ENCODE measurements around the gene NUDT3. TPM values are rescaled to one million over a fixed set of nuclear protein-coding genes. Genes with fewer than 3 reads are reported as not detected.

Gene NUDT3
- total and polyA plus RNA-seq, 9 of the 15 experiments (the other 6 are each of a cell fraction or from before 2014, with no cell fraction given), result 5.4 to 81.2 (median 56.4) TPM

GRCh38 chr6:34305982-34306708 lies 86.3 kb downstream of the NUDT3 start (continued):
- TF ChIP-seq ZBTB26 (CRISPR knock-in tag; IDR thresholded peaks at IDR 0.05), result no peak
- no peak for TF ChIP-seq GMEB1 (CRISPR knock-in tag; IDR thresholded peaks at IDR 0.05)
- TF ChIP-seq TAF7 (tag; IDR thresholded peaks at IDR 0.05), result no peak
- TF ChIP-seq SMARCC2 (IDR thresholded peaks at IDR 0.05; ENCODE audit: low read depth), result peak; percentile 70; the same call in 1 of the 2 replicates
- TF ChIP-seq ZNF324 (CRISPR knock-in tag; IDR thresholded peaks at IDR 0.05), result no peak
- TF ChIP-seq NFIC (IDR thresholded peaks at IDR 0.05), result peak; percentile 87
- peak; percentile 76; the same call in 1 of the 2 replicates for TF ChIP-seq CC2D1A (IDR thresholded peaks at IDR 0.05)
- peak; percentile 94 for TF ChIP-seq CBFA2T2 (conservative IDR thresholded peaks at IDR 0.05)
- TF ChIP-seq TAF9B (IDR thresholded peaks at IDR 0.05; ENCODE audit: partially characterized antibody), result peak; percentile 29
- TF ChIP-seq FOXM1 (IDR thresholded peaks at IDR 0.05; ENCODE audit: low read depth), result peak; percentile 76
- no peak for TF ChIP-seq FOXM1 (CRISPR knock-in tag; IDR thresholded peaks at IDR 0.05; ENCODE audit: low read depth)
- TF ChIP-seq ZNF253 (CRISPR knock-in tag; conservative IDR thresholded peaks at IDR 0.05), result no peak
- TF ChIP-seq, protein P1, sequence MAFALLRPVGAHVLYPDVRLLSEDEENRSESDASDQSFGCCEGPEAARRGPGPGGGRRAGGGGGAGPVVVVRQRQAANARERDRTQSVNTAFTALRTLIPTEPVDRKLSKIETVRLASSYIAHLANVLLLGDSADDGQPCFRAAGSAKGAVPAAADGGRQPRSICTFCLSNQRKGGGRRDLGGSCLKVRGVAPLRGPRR (CRISPR knock-in tag; IDR thresholded peaks at IDR 0.05), result no peak
- TF ChIP-seq GTF2A2 (tag; IDR thresholded peaks at IDR 0.05), result no peak
- TF ChIP-seq TGIF2 (CRISPR knock-in tag; IDR thresholded peaks at IDR 0.05), result no peak
- no peak for TF ChIP-seq WHSC1 (IDR thresholded peaks at IDR 0.05; ENCODE audit: low read length)
- TF ChIP-seq POLR3G (IDR thresholded peaks at IDR 0.05; ENCODE audit: extremely low read depth, insufficient read length, insufficient replicate concordance), result no peak
- peak in 1 of 2 experiments; percentile 61; a peak in 2 of 4 replicates for TF ChIP-seq MNT (conservative IDR thresholded peaks at IDR 0.05)
- TF ChIP-seq NR2F6 (CRISPR knock-in tag; IDR thresholded peaks at IDR 0.05), result no peak
- TF ChIP-seq ZC3H8 (IDR thresholded peaks at IDR 0.05), result no peak
- TF ChIP-seq BCL6 (CRISPR knock-in tag; IDR thresholded peaks at IDR 0.05), result no peak
- TF ChIP-seq SMARCE1 (IDR thresholded peaks at IDR 0.05), result peak; percentile 77; the same call in 1 of the 2 replicates
- TF ChIP-seq SMARCA4 (IDR thresholded peaks at IDR 0.05), result peak; percentile 94
- no peak for TF ChIP-seq ASH1L (IDR thresholded peaks at IDR 0.05; ENCODE audit: borderline replicate concordance, low read depth, partially characterized antibody)
- no peak for TF ChIP-seq TAF15 (IDR thresholded peaks at IDR 0.05; ENCODE audit: low read depth, low read length)
- TF ChIP-seq HOXB6 (CRISPR knock-in tag; IDR thresholded peaks at IDR 0.05; ENCODE audit: borderline replicate concordance), result no peak
- TF ChIP-seq SMAD4 (CRISPR knock-in tag; conservative IDR thresholded peaks at IDR 0.05), result peak; percentile 22; the same call in 1 of the 2 replicates
- no peak for TF ChIP-seq RBM39 (optimal IDR thresholded peaks at IDR 0.05; ENCODE audit: low read depth, low read length)
